Measurements from ENCODE around the gene NAALADL2. TPM values are rescaled to one million over a fixed set of nuclear protein-coding genes. Genes with fewer than 3 reads are reported as not detected.

The NAALADL2 gene
- total and polyA plus RNA-seq, 2 donors: 0.68 to 4.9 TPM

GRCh38 chr3:174931473-174932353 is 72.6 kb downstream of the NAALADL2 start:
- H3K9me3 ChIP-seq (ENCODE audit: control insufficient read depth in 2 of 2, insufficient read depth in 1 of 2, low read length in 1 of 2): no peaks in the 10 kb centered on the region
- H3K36me3 ChIP-seq (ENCODE audit: control insufficient read depth in 2 of 2, insufficient read depth in 2 of 2, low read length in 1 of 2): no peaks in the 10 kb centered on the region
- no peaks in the 10 kb centered on the region for H3K27me3 ChIP-seq (ENCODE audit: control insufficient read depth in 2 of 2, insufficient read depth in 1 of 2, low read length in 1 of 2)
- WGBS: 91% methylated on average over 2 of the region's 2 CpGs
- H3K4me3 ChIP-seq (ENCODE audit: low read length in 2 of 2): no peak overlapping the region
- no peak overlapping the region for H3K27ac ChIP-seq (ENCODE audit: low read depth in 1 of 2, low read length in 1 of 2)
- no peaks in the 10 kb centered on the region for H3K4me1 ChIP-seq (ENCODE audit: control insufficient read depth in 2 of 2, insufficient read depth in 2 of 2, low read length in 2 of 2)
- DNase-seq (ENCODE audit: low read depth in 6 of 9, low spot score in 9 of 9): no peak

DNA sequence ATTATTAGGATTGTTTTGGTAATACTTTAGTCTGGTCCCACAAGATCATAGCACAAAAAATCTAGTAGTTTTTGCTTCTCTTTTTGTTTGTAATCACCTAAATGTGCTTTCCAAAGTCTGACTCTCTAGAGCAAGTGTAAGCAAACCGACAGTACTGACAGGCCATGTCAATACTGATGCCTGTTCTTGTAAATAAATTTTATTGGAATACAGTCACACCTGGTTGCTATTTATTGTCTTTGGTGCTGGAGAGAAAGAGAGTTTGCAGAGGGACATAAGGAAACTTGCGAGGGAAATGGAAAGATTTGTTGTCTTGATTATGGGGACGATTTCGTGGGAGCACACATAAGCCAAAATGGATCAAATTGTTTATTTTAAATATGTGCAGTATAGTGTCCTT is 77.5 kb downstream of the NAALADL2 start:
- DNase-seq (ENCODE audit: low read depth in 6 of 9, low spot score in 9 of 9): no peak
- no peaks in the 10 kb centered on the region for H3K36me3 ChIP-seq (ENCODE audit: control insufficient read depth in 2 of 2, insufficient read depth in 2 of 2, low read length in 1 of 2)
- no peak overlapping the region for H3K27ac ChIP-seq (ENCODE audit: low read depth in 1 of 2, low read length in 1 of 2)
- H3K27me3 ChIP-seq (ENCODE audit: control insufficient read depth in 2 of 2, insufficient read depth in 1 of 2, low read length in 1 of 2): no peaks in the 10 kb centered on the region
- no peaks in the 10 kb centered on the region for H3K4me1 ChIP-seq (ENCODE audit: control insufficient read depth in 2 of 2, insufficient read depth in 2 of 2, low read length in 2 of 2)
- WGBS: 94% methylated on average over 4 of the region's 4 CpGs
- no peaks in the 10 kb centered on the region for H3K9me3 ChIP-seq (ENCODE audit: control insufficient read depth in 2 of 2, insufficient read depth in 1 of 2, low read length in 1 of 2)
- H3K4me3 ChIP-seq (ENCODE audit: low read length in 2 of 2): no peak overlapping the region

GRCh38 chr3:174937478-174937877 is 78.3 kb downstream of the NAALADL2 start:
- H3K9me3 ChIP-seq (ENCODE audit: control insufficient read depth in 2 of 2, insufficient read depth in 1 of 2, low read length in 1 of 2): no peaks in the 10 kb centered on the region
- H3K4me3 ChIP-seq (ENCODE audit: low read length in 2 of 2): no peak overlapping the region
- no peaks in the 10 kb centered on the region for H3K27me3 ChIP-seq (ENCODE audit: control insufficient read depth in 2 of 2, insufficient read depth in 1 of 2, low read length in 1 of 2)
- no peak overlapping the region for H3K27ac ChIP-seq (ENCODE audit: low read depth in 1 of 2, low read length in 1 of 2)
- H3K4me1 ChIP-seq (ENCODE audit: control insufficient read depth in 2 of 2, insufficient read depth in 2 of 2, low read length in 2 of 2): no peaks in the 10 kb centered on the region
- H3K36me3 ChIP-seq (ENCODE audit: control insufficient read depth in 2 of 2, insufficient read depth in 2 of 2, low read length in 1 of 2): no peaks in the 10 kb centered on the region
- no peak for DNase-seq (ENCODE audit: low read depth in 6 of 9, low spot score in 9 of 9)

DNA sequence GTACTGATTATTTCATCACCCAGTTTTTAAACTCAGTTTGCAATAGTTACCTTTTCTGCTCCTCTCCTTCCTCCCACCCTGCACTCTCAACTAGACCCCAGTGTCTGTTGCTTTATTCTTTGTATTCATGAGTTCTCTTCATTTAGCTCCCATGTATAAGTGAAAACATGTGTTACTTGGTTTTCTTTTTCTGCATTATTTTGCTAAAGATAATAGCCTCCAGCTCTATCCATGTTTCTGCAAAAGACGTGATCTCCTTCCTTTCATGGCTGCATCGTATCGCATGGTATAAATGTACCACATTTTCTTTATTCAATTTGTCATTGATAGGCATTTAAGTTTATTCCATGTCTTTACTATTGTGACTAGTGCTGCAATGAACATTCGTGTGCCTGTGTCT is 79.0 kb downstream of the NAALADL2 start:
- no peaks in the 10 kb centered on the region for H3K4me1 ChIP-seq (ENCODE audit: control insufficient read depth in 2 of 2, insufficient read depth in 2 of 2, low read length in 2 of 2)
- H3K27ac ChIP-seq (ENCODE audit: low read depth in 1 of 2, low read length in 1 of 2): no peak overlapping the region
- no peak for DNase-seq (ENCODE audit: low read depth in 6 of 9, low spot score in 9 of 9)
- WGBS: 94% methylated on average over 4 of the region's 4 CpGs
- H3K4me3 ChIP-seq (ENCODE audit: low read length in 2 of 2): no peak overlapping the region
- H3K27me3 ChIP-seq (ENCODE audit: control insufficient read depth in 2 of 2, insufficient read depth in 1 of 2, low read length in 1 of 2): no peaks in the 10 kb centered on the region
- no peaks in the 10 kb centered on the region for H3K36me3 ChIP-seq (ENCODE audit: control insufficient read depth in 2 of 2, insufficient read depth in 2 of 2, low read length in 1 of 2)
- H3K9me3 ChIP-seq (ENCODE audit: control insufficient read depth in 2 of 2, insufficient read depth in 1 of 2, low read length in 1 of 2): no peaks in the 10 kb centered on the region

GRCh38 chr3:174940151-174940550 is 81.0 kb downstream of the NAALADL2 start:
- WGBS: 95% methylated on average over 2 of the region's 2 CpGs
- H3K27ac ChIP-seq (ENCODE audit: low read depth in 1 of 2, low read length in 1 of 2): no peak overlapping the region
- no peaks in the 10 kb centered on the region for H3K4me1 ChIP-seq (ENCODE audit: control insufficient read depth in 2 of 2, insufficient read depth in 2 of 2, low read length in 2 of 2)
- H3K4me3 ChIP-seq (ENCODE audit: low read length in 2 of 2): no peak overlapping the region
- no peak for DNase-seq (ENCODE audit: low read depth in 6 of 9, low spot score in 9 of 9)
- no peaks in the 10 kb centered on the region for H3K27me3 ChIP-seq (ENCODE audit: control insufficient read depth in 2 of 2, insufficient read depth in 1 of 2, low read length in 1 of 2)
- peaks cover 2 to 11% of the 10 kb centered on the region in 2 donors for H3K9me3 ChIP-seq (ENCODE audit: control insufficient read depth in 2 of 2, insufficient read depth in 1 of 2, low read length in 1 of 2)
- no peaks in the 10 kb centered on the region for H3K36me3 ChIP-seq (ENCODE audit: control insufficient read depth in 2 of 2, insufficient read depth in 2 of 2, low read length in 1 of 2)

GRCh38 chr3:174945276-174945675 is 86.1 kb downstream of the NAALADL2 start:
- WGBS: 97% methylated on average over 2 of the region's 2 CpGs
- Histone ChIP-seq H3K27ac (ENCODE audit: low read depth in 1 of 2, low read length in 1 of 2) (no peak overlapping the region), H3K4me3 (ENCODE audit: low read length in 2 of 2) (no peak overlapping the region)

DNA sequence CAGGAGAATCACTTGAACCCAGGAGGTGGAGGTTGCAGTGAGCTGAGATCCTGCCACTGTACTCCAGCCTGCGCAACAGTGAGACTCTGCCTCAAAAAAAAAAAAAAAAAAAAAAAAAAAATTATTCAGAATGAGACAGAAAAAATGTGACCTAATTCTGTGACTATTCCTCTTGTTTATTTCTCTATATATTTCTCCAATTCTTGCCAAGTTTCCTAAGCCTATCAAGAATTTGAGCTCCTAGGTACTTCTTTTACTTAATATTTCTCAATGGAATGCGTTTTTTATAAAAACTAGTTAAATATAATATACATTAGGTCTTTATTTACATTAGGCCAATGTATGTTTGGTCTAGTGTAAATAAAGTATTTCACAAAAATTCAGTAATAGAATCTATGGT is 86.8 kb downstream of the NAALADL2 start:
- DNase-seq (ENCODE audit: low read depth in 6 of 9, low spot score in 9 of 9): no peak
- Histone ChIP-seq H3K27me3 (ENCODE audit: control insufficient read depth in 2 of 2, insufficient read depth in 1 of 2, low read length in 1 of 2) (no peaks in the 10 kb centered on the region), H3K4me1 (ENCODE audit: control insufficient read depth in 2 of 2, insufficient read depth in 2 of 2, low read length in 2 of 2) (no peaks in the 10 kb centered on the region), H3K27ac (ENCODE audit: low read depth in 1 of 2, low read length in 1 of 2) (no peak overlapping the region), H3K36me3 (ENCODE audit: control insufficient read depth in 2 of 2, insufficient read depth in 2 of 2, low read length in 1 of 2) (no peaks in the 10 kb centered on the region), H3K9me3 (ENCODE audit: control insufficient read depth in 2 of 2, insufficient read depth in 1 of 2, low read length in 1 of 2) (peaks cover 2 to 11% of the 10 kb centered on the region in 2 donors), H3K4me3 (ENCODE audit: low read length in 2 of 2) (no peak overlapping the region)
- WGBS: 93% methylated on average over 2 of the region's 2 CpGs

More at GRCh38 chr3:174945276-174945675, 86.1 kb downstream of the NAALADL2 start:
- Histone ChIP-seq H3K36me3 (ENCODE audit: control insufficient read depth in 2 of 2, insufficient read depth in 2 of 2, low read length in 1 of 2) (no peaks in the 10 kb centered on the region), H3K9me3 (ENCODE audit: control insufficient read depth in 2 of 2, insufficient read depth in 1 of 2, low read length in 1 of 2) (peaks cover 2 to 11% of the 10 kb centered on the region in 2 donors), H3K27me3 (ENCODE audit: control insufficient read depth in 2 of 2, insufficient read depth in 1 of 2, low read length in 1 of 2) (no peaks in the 10 kb centered on the region), H3K4me1 (ENCODE audit: control insufficient read depth in 2 of 2, insufficient read depth in 2 of 2, low read length in 2 of 2) (no peaks in the 10 kb centered on the region)
- DNase-seq (ENCODE audit: low read depth in 6 of 9, low spot score in 9 of 9): no peak

- Histone ChIP-seq H3K9me3 (ENCODE audit: control insufficient read depth in 2 of 2, insufficient read depth in 1 of 2, low read length in 1 of 2) (peaks cover 0 to 1% of the 10 kb centered on the region in 2 donors), H3K4me1 (ENCODE audit: control insufficient read depth in 2 of 2, insufficient read depth in 2 of 2, low read length in 2 of 2) (no peaks in the 10 kb centered on the region), H3K4me3 (ENCODE audit: low read length in 2 of 2) (no peak overlapping the region), H3K27ac (ENCODE audit: low read depth in 1 of 2, low read length in 1 of 2) (no peak overlapping the region), H3K36me3 (ENCODE audit: control insufficient read depth in 2 of 2, insufficient read depth in 2 of 2, low read length in 1 of 2) (no peaks in the 10 kb centered on the region), H3K27me3 (ENCODE audit: control insufficient read depth in 2 of 2, insufficient read depth in 1 of 2, low read length in 1 of 2) (no peaks in the 10 kb centered on the region)
- WGBS: 93% methylated on average over 2 of the region's 2 CpGs
- DNase-seq (ENCODE audit: low read depth in 6 of 9, low spot score in 9 of 9): no peak
Observed at GRCh38 chr3:174949523-174949922, 90.4 kb downstream of the NAALADL2 start.

- Histone ChIP-seq H3K27ac (ENCODE audit: low read depth in 1 of 2, low read length in 1 of 2) (no peak overlapping the region), H3K4me3 (ENCODE audit: low read length in 2 of 2) (no peak overlapping the region), H3K27me3 (ENCODE audit: control insufficient read depth in 2 of 2, insufficient read depth in 1 of 2, low read length in 1 of 2) (no peaks in the 10 kb centered on the region), H3K9me3 (ENCODE audit: control insufficient read depth in 2 of 2, insufficient read depth in 1 of 2, low read length in 1 of 2) (no peaks in the 10 kb centered on the region), H3K4me1 (ENCODE audit: control insufficient read depth in 2 of 2, insufficient read depth in 2 of 2, low read length in 2 of 2) (no peaks in the 10 kb centered on the region), H3K36me3 (ENCODE audit: control insufficient read depth in 2 of 2, insufficient read depth in 2 of 2, low read length in 1 of 2) (no peaks in the 10 kb centered on the region)
- WGBS: 95% methylated on average over 3 of the region's 3 CpGs
- DNase-seq (ENCODE audit: low read depth in 6 of 9, low spot score in 9 of 9): no peak
Observed at GRCh38 chr3:174951034-174951433, 91.9 kb downstream of the NAALADL2 start.

Measured in thymus (tissue), 11 donors.